Measurements from ENCODE around the gene SPRYD7.

Gene SPRYD7

GRCh38 chr13:49939321-49939720 lies 3.2 kb upstream of the SPRYD7 start:
- Histone ChIP-seq H3K4me1 (ENCODE audit: insufficient read depth, poor library complexity, severe bottlenecking) (peaks cover 7% of the 10 kb centered on the region), H3K27me3 (ENCODE audit: insufficient read depth, poor library complexity, severe bottlenecking) (no peaks in the 10 kb centered on the region), H3K27ac (ENCODE audit: poor library complexity, severe bottlenecking) (no peak overlapping the region), H3K4me3 (ENCODE audit: severe bottlenecking) (no peak overlapping the region), H3K36me3 (ENCODE audit: low read depth) (no peaks in the 10 kb centered on the region), H3K9me3 (ENCODE audit: severe bottlenecking) (no peaks in the 10 kb centered on the region)
- no peak for DNase-seq (ENCODE audit: low spot score)
- TF ChIP-seq CTCF (IDR thresholded peaks at IDR 0.05; ENCODE audit: poor library complexity, severe bottlenecking), result no peak
- ATAC-seq (ENCODE audit: low read depth), result no peak

GRCh38 chr13:49938921-49939320 lies 2.8 kb upstream of the SPRYD7 start:
- ATAC-seq (ENCODE audit: low read depth) (no peak), DNase-seq (ENCODE audit: low spot score) (no peak)
- no peak overlapping the region for H3K4me3 ChIP-seq (ENCODE audit: severe bottlenecking)
- no peak overlapping the region for H3K27ac ChIP-seq (ENCODE audit: poor library complexity, severe bottlenecking)
- no peaks in the 10 kb centered on the region for H3K9me3 ChIP-seq (ENCODE audit: severe bottlenecking)
- no peaks in the 10 kb centered on the region for H3K36me3 ChIP-seq (ENCODE audit: low read depth)
- peaks cover 10% of the 10 kb centered on the region for H3K4me1 ChIP-seq (ENCODE audit: insufficient read depth, poor library complexity, severe bottlenecking)
- no peak for TF ChIP-seq CTCF (IDR thresholded peaks at IDR 0.05; ENCODE audit: poor library complexity, severe bottlenecking)
- no peaks in the 10 kb centered on the region for H3K27me3 ChIP-seq (ENCODE audit: insufficient read depth, poor library complexity, severe bottlenecking)

- no peak for TF ChIP-seq CTCF (IDR thresholded peaks at IDR 0.05; ENCODE audit: poor library complexity, severe bottlenecking)
- Histone ChIP-seq H3K27me3 (ENCODE audit: insufficient read depth, poor library complexity, severe bottlenecking) (no peaks in the 10 kb centered on the region), H3K4me3 (ENCODE audit: severe bottlenecking) (no peak overlapping the region), H3K36me3 (ENCODE audit: low read depth) (no peaks in the 10 kb centered on the region), H3K27ac (ENCODE audit: poor library complexity, severe bottlenecking) (no peak overlapping the region), H3K9me3 (ENCODE audit: severe bottlenecking) (no peaks in the 10 kb centered on the region), H3K4me1 (ENCODE audit: insufficient read depth, poor library complexity, severe bottlenecking) (peaks cover 15% of the 10 kb centered on the region)
- no peak for ATAC-seq (ENCODE audit: low read depth)
- no peak for DNase-seq (ENCODE audit: low spot score)
Observed at GRCh38 chr13:49938314-49938713, 2.2 kb upstream of the SPRYD7 start.

GRCh38 chr13:49936968-49937273 lies 781 bp upstream of the SPRYD7 start:
- DNase-seq (ENCODE audit: low spot score), result no peak
- Histone ChIP-seq H3K4me3 (ENCODE audit: severe bottlenecking) (peak overlapping the region; percentile 71), H3K27me3 (ENCODE audit: insufficient read depth, poor library complexity, severe bottlenecking) (no peaks in the 10 kb centered on the region), H3K4me1 (ENCODE audit: insufficient read depth, poor library complexity, severe bottlenecking) (peaks cover 21% of the 10 kb centered on the region), H3K9me3 (ENCODE audit: severe bottlenecking) (no peaks in the 10 kb centered on the region), H3K36me3 (ENCODE audit: low read depth) (peaks cover 6% of the 10 kb centered on the region; the same call in 1 of the 2 replicates), H3K27ac (ENCODE audit: poor library complexity, severe bottlenecking) (peak overlapping the region; percentile 75)
- TF ChIP-seq CTCF (IDR thresholded peaks at IDR 0.05; ENCODE audit: poor library complexity, severe bottlenecking), result no peak
- ATAC-seq (ENCODE audit: low read depth), result peak; percentile 3; the same call in 2 of the 3 replicates

- peak overlapping the region; percentile 71 for H3K4me3 ChIP-seq (ENCODE audit: severe bottlenecking)
- H3K36me3 ChIP-seq (ENCODE audit: low read depth), result peaks cover 21% of the 10 kb centered on the region
- H3K4me1 ChIP-seq (ENCODE audit: insufficient read depth, poor library complexity, severe bottlenecking), result peaks cover 21% of the 10 kb centered on the region
- no peaks in the 10 kb centered on the region for H3K9me3 ChIP-seq (ENCODE audit: severe bottlenecking)
- ATAC-seq (ENCODE audit: low read depth) (peak; percentile 55), DNase-seq (ENCODE audit: low spot score) (peak; percentile 66)
- peak overlapping the region; percentile 75 for H3K27ac ChIP-seq (ENCODE audit: poor library complexity, severe bottlenecking)
- no peak for TF ChIP-seq CTCF (IDR thresholded peaks at IDR 0.05; ENCODE audit: poor library complexity, severe bottlenecking)
- H3K27me3 ChIP-seq (ENCODE audit: insufficient read depth, poor library complexity, severe bottlenecking), result no peaks in the 10 kb centered on the region
Observed at GRCh38 chr13:49935171-49936074, 717 bp downstream of the SPRYD7 start.

All from RWPE2 (cell line).